ENCODE data around the gene TBL1Y.

DNA sequence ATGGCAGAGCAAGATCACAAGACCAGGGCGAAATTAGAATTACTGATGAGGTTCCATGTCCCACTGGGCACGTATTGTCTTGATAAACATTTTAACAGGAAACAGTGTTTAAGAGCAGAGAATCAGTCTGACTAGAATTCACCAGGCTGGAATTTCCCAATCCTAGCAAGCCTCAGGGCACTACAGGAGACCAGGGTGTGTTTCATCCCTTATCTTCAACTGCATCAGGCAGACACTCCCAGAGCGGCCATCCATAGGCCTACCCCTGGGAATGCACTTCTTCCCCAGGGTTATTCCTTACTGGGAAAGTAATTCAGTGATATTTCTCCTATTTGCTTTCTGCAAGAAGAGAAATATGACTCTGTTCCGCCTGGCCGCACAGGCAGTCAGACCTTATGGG, 205.4 kb downstream of the TBL1Y start:
- TF ChIP-seq POLR2A (IDR thresholded peaks at IDR 0.05; ENCODE audit: low read depth, low read length) (no peak), POU2F2 (IDR thresholded peaks at IDR 0.05; ENCODE audit: low read depth, low read length) (no peak)

Data from GM12891 (cell line).